Measurements from ENCODE around the gene ADORA1.

DNA sequence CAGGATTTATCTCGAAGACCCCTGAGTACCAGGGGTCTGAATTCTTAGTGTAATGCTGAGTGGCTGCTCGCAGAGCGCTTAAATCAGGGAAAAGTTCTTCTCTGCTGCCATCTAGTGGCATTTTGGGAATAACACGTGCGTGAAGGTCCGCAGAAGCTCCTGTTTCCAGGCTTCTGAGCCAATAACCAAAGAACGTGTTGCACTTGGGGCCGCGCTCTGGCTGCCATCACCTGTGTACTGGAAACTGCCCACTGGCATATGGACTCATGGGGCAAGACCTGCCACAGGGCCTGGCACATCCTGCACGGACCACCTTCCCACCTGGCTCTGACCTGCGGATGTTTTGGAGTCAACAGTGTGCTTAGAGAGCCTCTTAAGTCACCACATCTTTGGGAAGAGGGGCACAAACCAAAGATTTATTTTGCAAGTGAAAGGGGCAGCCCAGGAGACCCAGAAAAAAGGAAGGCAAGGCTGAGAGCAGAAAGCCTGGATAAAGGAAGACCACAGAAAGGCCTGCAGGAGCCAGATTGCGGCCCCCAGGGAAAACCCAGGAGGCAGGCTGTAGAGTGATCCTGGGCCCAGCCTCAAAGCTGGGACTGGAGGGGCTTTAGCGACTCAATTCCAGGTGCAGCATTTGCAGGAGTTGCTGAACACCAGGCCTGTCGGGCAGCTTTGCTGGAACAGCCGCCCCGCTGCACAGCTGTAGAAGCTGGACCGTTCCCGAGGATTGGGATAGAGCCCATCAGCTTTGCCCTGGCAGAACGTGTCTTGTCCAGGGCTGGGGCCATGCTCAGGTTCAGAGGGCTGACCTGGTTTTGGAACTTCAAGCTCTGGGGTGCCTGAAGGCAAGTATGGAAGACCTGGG lies 89.0 kb downstream of the ADORA1 start:
- TF ChIP-seq POLR2A (IDR thresholded peaks at IDR 0.05; ENCODE audit: low read length) (no peak), GATA1 (IDR thresholded peaks at IDR 0.05; ENCODE audit: low read depth, low read length) (no peak)
